Loucy (cell line): ENCODE data around the gene FAF2.

Source experiments
- CTCF ChIP-seq: fragments of 200-600 bp; sonication (generic); conservative IDR thresholded peaks from 2 replicates; pipeline ENCODE4 v1.5.1; 2014; ENCODE audit warnings: mild to moderate bottlenecking, antibody characterized with exemption, low read length
- EZH2phosphoT487 ChIP-seq: fragments of 200-600 bp; IDR thresholded peaks from 2 replicates; pipeline ENCODE4 v1.6.1; 2018; ENCODE audit warnings: antibody characterized with exemption, mild to moderate bottlenecking, moderate library complexity, borderline replicate concordance

DNA sequence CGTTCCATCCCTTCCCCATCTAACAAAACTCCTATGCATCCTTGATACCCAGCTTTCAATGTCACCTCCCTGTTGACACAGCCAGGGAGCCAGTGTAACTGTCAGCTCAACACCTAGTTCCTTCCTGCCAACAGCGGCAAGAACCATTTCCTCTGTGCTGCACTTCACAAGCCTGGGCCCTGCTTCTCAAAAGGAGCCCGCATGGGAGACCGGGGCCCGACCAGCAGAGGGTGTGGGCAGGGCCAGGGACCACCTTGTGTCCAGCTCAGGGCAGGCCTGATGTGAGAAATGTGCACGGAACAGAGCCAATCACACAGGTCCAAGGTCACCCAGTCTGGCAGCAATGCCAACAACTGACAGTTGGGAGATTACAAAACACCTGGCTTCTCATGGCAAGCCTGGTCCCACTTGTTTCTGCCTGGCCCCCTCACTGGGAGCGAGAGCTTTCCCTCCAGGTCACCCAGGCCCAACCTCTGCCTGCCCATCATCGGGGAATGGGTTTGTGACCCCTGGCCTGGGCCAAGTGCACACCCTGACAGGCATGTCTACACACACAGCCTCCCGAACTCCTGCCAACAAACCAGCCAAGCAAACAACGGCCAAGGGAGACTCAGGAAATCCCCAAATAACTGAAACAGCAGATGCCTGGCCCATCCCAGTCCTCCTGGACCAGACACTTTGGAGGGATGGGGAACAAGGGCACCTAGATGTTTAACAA is 85.9 kb downstream of the FAF2 start:
- TF ChIP-seq CTCF = peak; percentile 28; the same call in 1 of the 2 replicates
- TF ChIP-seq EZH2phosphoT487 = no peak
